Naive thymus-derived CD8-positive, alpha-beta T cell (primary cell): ENCODE results near the gene CD109. TPM values are rescaled to one million over a fixed set of nuclear protein-coding genes. Genes with fewer than 3 reads are reported as not detected.

ENCODE experiments used
- ATAC-seq, 2 donors: fragments of 150-1000 bp; cut with Tn5 transposase in 1 of 2; sonication (Bioruptor Pico), chemical (Tn5 transposase) in 1 of 2; 1 replicate in 1 of 2; 2 replicates in 1 of 2; pipeline ENCODE4 v1.10.0; 2021; ENCODE audit warnings: mild to moderate bottlenecking in 2 of 2, moderate library complexity in 2 of 2
- POLR2A ChIA-PET: fragments of 350-600 bp; sonication (Branson Sonifier 250); formaldehyde crosslinking; loops from one replicate; lab custom pipeline; 2021; ENCODE audit warnings: antibody characterized with exemption; lab: Charles Lee
- DNase-seq, 10 donors: peaks; one replicate each; pipeline versions ENCODE4 v3.0.0 to v3.0.0-alpha.2; 2020 to 2022
- H3K27ac Mint-ChIP-seq, 10 donors: one replicate each; pipeline ENCODE4 v1.8.0; 2020 to 2022; ENCODE audit warnings: mild to moderate bottlenecking in 10 of 10, mixed read lengths in 10 of 10, moderate library complexity in 4 of 10, inconsistent platforms in 1 of 10
- H3K27me3 Mint-ChIP-seq, 5 donors: one replicate each; pipeline ENCODE4 v1.8.0; 2021 to 2022; ENCODE audit warnings: mixed read lengths in 5 of 5
- H3K36me3 Mint-ChIP-seq, 3 donors: one replicate each; pipeline ENCODE4 v1.8.0; 2020 to 2022; ENCODE audit warnings: mixed read lengths in 3 of 3, mild to moderate bottlenecking in 2 of 3, inconsistent platforms in 1 of 3
- H3K4me1 Mint-ChIP-seq, 4 donors: one replicate each; pipeline ENCODE4 v1.8.0; 2021 to 2022; ENCODE audit warnings: mixed read lengths in 4 of 4
- H3K4me3 Mint-ChIP-seq, 10 donors: one replicate each; pipeline ENCODE4 v1.8.0; 2020 to 2022; ENCODE audit warnings: mild to moderate bottlenecking in 10 of 10, mixed read lengths in 10 of 10, moderate library complexity in 6 of 10, inconsistent platforms in 1 of 10
- H3K9me3 Mint-ChIP-seq, 9 donors: one replicate each; pipeline ENCODE4 v1.8.0; 2020 to 2022; ENCODE audit warnings: mixed read lengths in 9 of 9, mild to moderate bottlenecking in 3 of 9, inconsistent platforms in 1 of 9, moderate library complexity in 1 of 9
- polyA plus RNA-seq, 3 donors: library from polyadenylated mRNA; unstranded; fragments of 300-500 nt; fragmentation: Illumina TruSeq; gene quantifications; one replicate each; pipeline ENCODE4 v1.2.3, GENCODE V29; 2021
- total RNA-seq, 8 experiments: library from RNA in 2 of 8; stranded (reverse) in 2 of 8; gene quantifications; one replicate each; pipeline ENCODE4 v1.2.3 and lab custom pipeline; 2021 to 2026

CD109 gene
- total and polyA plus RNA-seq, 5 experiments from 2014 or later = 0.41 to 0.47 TPM; not detected in 3

GRCh38 chr6:73738367-73739028 is 42.5 kb downstream of the CD109 start:
- peaks cover 0 to 2% (median under 1%) of the 10 kb centered on the region in 4 donors for H3K4me1 Mint-ChIP-seq
- no peaks in the 10 kb centered on the region for H3K9me3 Mint-ChIP-seq
- H3K27ac Mint-ChIP-seq = no peak overlapping the region
- DNase-seq (no peak), ATAC-seq (no peak)
- H3K4me3 Mint-ChIP-seq = no peak overlapping the region
- POLR2A ChIA-PET = no interaction called here
- peaks cover 0 to 7% (median 0%) of the 10 kb centered on the region in 5 donors for H3K27me3 Mint-ChIP-seq
- H3K36me3 Mint-ChIP-seq = no peaks in the 10 kb centered on the region

- Mint-ChIP-seq H3K4me3 (no peak overlapping the region), H3K27ac (peak overlapping the region in 1 of 10 donors; percentile 8), H3K9me3 (no peaks in the 10 kb centered on the region), H3K36me3 (no peaks in the 10 kb centered on the region), H3K4me1 (no peaks in the 10 kb centered on the region), H3K27me3 (peaks cover 0 to 7% (median 0%) of the 10 kb centered on the region in 5 donors)
- DNase-seq (peak in 5 of 10 donors; percentile 14 to 68 (median 65)), ATAC-seq (peak; percentile 53 to 59)
- POLR2A ChIA-PET = no interaction called here
Measured at GRCh38 chr6:73739096-73739495, 43.1 kb downstream of the CD109 start.

GRCh38 chr6:73742433-73742832 is 46.4 kb downstream of the CD109 start:
- peaks cover 0 to 6% (median 0%) of the 10 kb centered on the region in 5 donors for H3K27me3 Mint-ChIP-seq
- H3K4me1 Mint-ChIP-seq = no peaks in the 10 kb centered on the region
- no peaks in the 10 kb centered on the region for H3K9me3 Mint-ChIP-seq
- no peak overlapping the region for H3K4me3 Mint-ChIP-seq
- DNase-seq (no peak), ATAC-seq (no peak)
- no peaks in the 10 kb centered on the region for H3K36me3 Mint-ChIP-seq
- POLR2A ChIA-PET = no interaction called here
- no peak overlapping the region for H3K27ac Mint-ChIP-seq

- Mint-ChIP-seq H3K27ac (no peak overlapping the region), H3K4me3 (no peak overlapping the region), H3K27me3 (peaks cover 0 to 3% (median 0%) of the 10 kb centered on the region in 5 donors), H3K36me3 (no peaks in the 10 kb centered on the region), H3K9me3 (no peaks in the 10 kb centered on the region), H3K4me1 (no peaks in the 10 kb centered on the region)
- ATAC-seq = no peak
- no peak for DNase-seq
- POLR2A ChIA-PET = no interaction called here
Measured at GRCh38 chr6:73743081-73743480, 47.1 kb downstream of the CD109 start.

GRCh38 chr6:73743556-73743955 is 47.6 kb downstream of the CD109 start:
- ATAC-seq = no peak
- Mint-ChIP-seq H3K27me3 (peaks cover 0 to 3% (median 0%) of the 10 kb centered on the region in 5 donors), H3K4me3 (no peak overlapping the region), H3K27ac (no peak overlapping the region), H3K36me3 (no peaks in the 10 kb centered on the region), H3K4me1 (no peaks in the 10 kb centered on the region), H3K9me3 (no peaks in the 10 kb centered on the region)
- DNase-seq = no peak
- POLR2A ChIA-PET = no interaction called here

GRCh38 chr6:73746787-73747186 is 50.8 kb downstream of the CD109 start:
- POLR2A ChIA-PET = no interaction called here
- no peak overlapping the region for H3K4me3 Mint-ChIP-seq
- H3K27me3 Mint-ChIP-seq = no peaks in the 10 kb centered on the region

GRCh38 chr6:73747289-73747688 is 51.3 kb downstream of the CD109 start:
- DNase-seq (no peak), ATAC-seq (no peak)
- H3K4me3 Mint-ChIP-seq = no peak overlapping the region
- no peak overlapping the region for H3K27ac Mint-ChIP-seq
- POLR2A ChIA-PET = no interaction called here
- H3K9me3 Mint-ChIP-seq = no peaks in the 10 kb centered on the region
- H3K36me3 Mint-ChIP-seq = no peaks in the 10 kb centered on the region
- no peaks in the 10 kb centered on the region for H3K27me3 Mint-ChIP-seq
- H3K4me1 Mint-ChIP-seq = no peaks in the 10 kb centered on the region

More at GRCh38 chr6:73746787-73747186, 50.8 kb downstream of the CD109 start:
- Mint-ChIP-seq H3K27ac (no peak overlapping the region), H3K4me1 (no peaks in the 10 kb centered on the region), H3K9me3 (no peaks in the 10 kb centered on the region), H3K36me3 (no peaks in the 10 kb centered on the region)
- ATAC-seq (no peak), DNase-seq (no peak)

GRCh38 chr6:73752943-73753342 is 56.9 kb downstream of the CD109 start:
- Mint-ChIP-seq H3K27ac (no peak overlapping the region), H3K4me3 (no peak overlapping the region), H3K9me3 (no peaks in the 10 kb centered on the region), H3K36me3 (no peaks in the 10 kb centered on the region), H3K27me3 (peaks cover 0 to 5% (median 0%) of the 10 kb centered on the region in 5 donors), H3K4me1 (no peaks in the 10 kb centered on the region)
- DNase-seq (no peak), ATAC-seq (no peak)
- POLR2A ChIA-PET = no interaction called here

- DNase-seq (no peak), ATAC-seq (no peak)
- H3K4me3 Mint-ChIP-seq = no peak overlapping the region
Measured at GRCh38 chr6:73766040-73766439, 70.0 kb downstream of the CD109 start.

GRCh38 chr6:73768558-73768957 is 72.6 kb downstream of the CD109 start:
- no peak for DNase-seq
- POLR2A ChIA-PET = no interaction called here
- ATAC-seq = no peak
- no peaks in the 10 kb centered on the region for H3K9me3 Mint-ChIP-seq
- H3K27ac Mint-ChIP-seq = no peak overlapping the region
- no peak overlapping the region for H3K4me3 Mint-ChIP-seq
- no peaks in the 10 kb centered on the region for H3K36me3 Mint-ChIP-seq
- H3K4me1 Mint-ChIP-seq = no peaks in the 10 kb centered on the region
- peaks cover 0 to 16% (median 4%) of the 10 kb centered on the region in 5 donors for H3K27me3 Mint-ChIP-seq

More at GRCh38 chr6:73766040-73766439, 70.0 kb downstream of the CD109 start:
- H3K9me3 Mint-ChIP-seq = no peaks in the 10 kb centered on the region
- H3K36me3 Mint-ChIP-seq = no peaks in the 10 kb centered on the region
- H3K4me1 Mint-ChIP-seq = no peaks in the 10 kb centered on the region
- POLR2A ChIA-PET = no interaction called here
- peaks cover 0 to 17% (median 4%) of the 10 kb centered on the region in 5 donors for H3K27me3 Mint-ChIP-seq
- H3K27ac Mint-ChIP-seq = no peak overlapping the region

GRCh38 chr6:73769976-73770375 is 74.0 kb downstream of the CD109 start:
- no peaks in the 10 kb centered on the region for H3K4me1 Mint-ChIP-seq
- POLR2A ChIA-PET = no interaction called here

GRCh38 chr6:73774311-73774774 is 78.3 kb downstream of the CD109 start:
- H3K36me3 Mint-ChIP-seq = no peaks in the 10 kb centered on the region
- no peaks in the 10 kb centered on the region for H3K4me1 Mint-ChIP-seq
- no peak overlapping the region for H3K4me3 Mint-ChIP-seq
- no peaks in the 10 kb centered on the region for H3K9me3 Mint-ChIP-seq
- H3K27ac Mint-ChIP-seq = no peak overlapping the region
- POLR2A ChIA-PET = no interaction called here
- ATAC-seq = no peak
- no peak for DNase-seq
- H3K27me3 Mint-ChIP-seq = peaks cover 0 to 9% (median 0%) of the 10 kb centered on the region in 5 donors

More at GRCh38 chr6:73769976-73770375, 74.0 kb downstream of the CD109 start:
- H3K27ac Mint-ChIP-seq = no peak overlapping the region
- H3K9me3 Mint-ChIP-seq = no peaks in the 10 kb centered on the region
- no peak overlapping the region for H3K4me3 Mint-ChIP-seq
- no peak for ATAC-seq
- DNase-seq = no peak
- H3K27me3 Mint-ChIP-seq = peaks cover 0 to 14% (median 0%) of the 10 kb centered on the region in 5 donors
- no peaks in the 10 kb centered on the region for H3K36me3 Mint-ChIP-seq

- Mint-ChIP-seq H3K4me1 (no peaks in the 10 kb centered on the region), H3K36me3 (no peaks in the 10 kb centered on the region), H3K9me3 (no peaks in the 10 kb centered on the region), H3K4me3 (no peak overlapping the region), H3K27me3 (peaks cover 0 to 4% (median 2%) of the 10 kb centered on the region in 5 donors), H3K27ac (no peak overlapping the region)
- ATAC-seq = no peak
- POLR2A ChIA-PET = no interaction called here
- DNase-seq = no peak
Measured at GRCh38 chr6:73779943-73780342, 83.9 kb downstream of the CD109 start.

- no peak for ATAC-seq
- no peaks in the 10 kb centered on the region for H3K9me3 Mint-ChIP-seq
- no peak overlapping the region for H3K27ac Mint-ChIP-seq
- H3K4me1 Mint-ChIP-seq = no peaks in the 10 kb centered on the region
- peaks cover 0 to 4% (median 2%) of the 10 kb centered on the region in 5 donors for H3K27me3 Mint-ChIP-seq
- POLR2A ChIA-PET = no interaction called here
- no peak for DNase-seq
- no peak overlapping the region for H3K4me3 Mint-ChIP-seq
- H3K36me3 Mint-ChIP-seq = no peaks in the 10 kb centered on the region
Measured at GRCh38 chr6:73782911-73783310, 86.9 kb downstream of the CD109 start.
